PC-9 (cell line): ENCODE measurements around the gene ABLIM2. TPM values are rescaled to one million over a fixed set of nuclear protein-coding genes. Genes with fewer than 3 reads are reported as not detected.

Source experiments
- BruUV-seq: library from RNA; stranded (reverse); fragments of 400-500 nt; replicated peaks from 2 replicates; lab custom pipeline; 2021; lab: Mats Ljungman, UMichigan
- CTCF ChIA-PET: fragments of 300-600 bp; sonication (Branson Sonifier 250); formaldehyde crosslinking; loops from one replicate; lab custom pipeline; 2022; ENCODE audit warnings: antibody characterized with exemption; lab: Charles Lee
- POLR2A ChIA-PET: fragments of 300-600 bp; sonication (Branson Sonifier 250); formaldehyde crosslinking; loops from one replicate; lab custom pipeline; 2022; ENCODE audit warnings: antibody characterized with exemption; ENCODE audit not compliant: unreplicated experiment; lab: Charles Lee
- DNase-seq, 2 experiments: peaks; one replicate each; pipeline versions ENCODE4 v3.0.0 to v3.0.0-alpha.2; 2015 to 2022; ENCODE audit warnings: mixed read lengths in 1 of 2
- H2AFZ ChIP-seq: fragments of 200-600 bp; sonication (generic); 2 replicates; pipeline ENCODE4 v1.8.1; 2017; ENCODE audit warnings: antibody characterized with exemption
- H3F3A ChIP-seq: fragments of 200-600 bp; sonication (generic); 2 replicates; pipeline ENCODE4 v1.8.1; 2017; ENCODE audit warnings: antibody characterized with exemption, mild to moderate bottlenecking, low read depth; ENCODE audit not compliant: insufficient read depth
- H3K27ac ChIP-seq: fragments of 200-600 bp; sonication (generic); 2 replicates; pipeline ENCODE4 v1.6.1; 2016; ENCODE audit warnings: mixed run types
- H3K27me3 ChIP-seq: fragments of 200-600 bp; sonication (generic); 2 replicates; pipeline ENCODE4 v1.6.1; 2016; ENCODE audit warnings: low read depth, mixed run types; ENCODE audit not compliant: insufficient read depth
- H3K36me3 ChIP-seq: fragments of 200-600 bp; sonication (generic); 2 replicates; pipeline ENCODE4 v1.6.1; 2016; ENCODE audit warnings: low read depth, mixed run types
- H3K4me1 ChIP-seq: fragments of 200-600 bp; sonication (generic); replicated peaks from 2 replicates; pipeline ENCODE4 v1.6.1; 2016; ENCODE audit warnings: mixed run types; ENCODE audit not compliant: insufficient read depth
- H3K4me2 ChIP-seq: fragments of 200-600 bp; sonication (generic); 2 replicates; pipeline ENCODE4 v1.6.1; 2017; ENCODE audit warnings: mixed run types
- H3K4me3 ChIP-seq: fragments of 200-600 bp; sonication (generic); 2 replicates; pipeline ENCODE4 v1.6.1; 2016; ENCODE audit warnings: mixed run types
- H3K79me2 ChIP-seq: fragments of 200-600 bp; sonication (generic); 2 replicates; pipeline ENCODE4 v1.6.1; 2017; ENCODE audit warnings: low read depth, mixed run types
- H3K9me2 ChIP-seq: fragments of 200-600 bp; sonication (generic); 2 replicates; pipeline ENCODE4 v1.8.1; 2017; ENCODE audit warnings: mild to moderate bottlenecking; ENCODE audit not compliant: insufficient read depth
- H3K9me3 ChIP-seq: fragments of 200-600 bp; sonication (generic); 2 replicates; pipeline ENCODE4 v1.8.1; 2016; ENCODE audit warnings: low read depth; ENCODE audit not compliant: insufficient read depth
- H4K20me1 ChIP-seq: fragments of 200-600 bp; sonication (generic); 2 replicates; pipeline ENCODE4 v1.8.1; 2017; ENCODE audit not compliant: insufficient read depth
- EZH2 ChIP-seq: fragments of 200-600 bp; sonication (generic); IDR thresholded peaks from 2 replicates; pipeline ENCODE4 v1.8.0; 2017; ENCODE audit warnings: antibody characterized with exemption, low read depth
- intact Hi-C: fragments of 100-400 bp; cut with micrococcal nuclease; formaldehyde crosslinking; loops from one replicate; pipeline ENCODE4 v1.10.0; 2022; ENCODE audit not compliant: unreplicated experiment
- total RNA-seq: library from RNA; stranded (reverse); gene quantifications from 2 replicates; pipeline ENCODE4 v1.2.3, GENCODE V29; 2021
- TF ChIP-seq, protein P1 (sequence below): fragments of 200-600 bp; sonication (generic); conservative IDR thresholded peaks from 2 replicates; pipeline ENCODE4 v1.6.1; 2017; ENCODE audit warnings: mixed run types, antibody characterized with exemption, mild to moderate bottlenecking, moderate library complexity

Gene ABLIM2
- total RNA-seq, 1 experiment from 2014 or later, result 1.6 TPM

DNA sequence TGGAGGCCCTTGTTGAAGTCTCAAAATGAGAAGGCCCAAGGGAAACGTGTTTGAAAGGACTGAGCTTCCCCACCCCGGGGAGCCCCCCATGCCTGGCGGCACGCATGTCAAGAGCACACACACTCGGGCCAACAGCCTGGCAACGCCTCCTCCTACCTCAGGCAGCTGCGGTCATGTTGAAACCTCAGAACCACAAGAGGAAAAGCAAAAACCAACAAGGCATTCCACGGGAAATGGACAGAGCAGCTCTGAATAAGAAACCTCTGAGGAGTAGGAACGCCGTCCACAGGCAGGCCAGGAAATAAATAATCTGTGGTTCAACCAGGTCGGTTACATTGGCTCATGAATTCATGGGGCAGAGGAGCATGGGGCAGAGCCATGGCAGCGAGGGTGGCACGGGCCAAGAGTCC is 123.2 kb downstream of the ABLIM2 start:
- no peak overlapping the region for H3K4me3 ChIP-seq
- H3K36me3 ChIP-seq, result no peaks in the 10 kb centered on the region
- TF ChIP-seq, protein P1, sequence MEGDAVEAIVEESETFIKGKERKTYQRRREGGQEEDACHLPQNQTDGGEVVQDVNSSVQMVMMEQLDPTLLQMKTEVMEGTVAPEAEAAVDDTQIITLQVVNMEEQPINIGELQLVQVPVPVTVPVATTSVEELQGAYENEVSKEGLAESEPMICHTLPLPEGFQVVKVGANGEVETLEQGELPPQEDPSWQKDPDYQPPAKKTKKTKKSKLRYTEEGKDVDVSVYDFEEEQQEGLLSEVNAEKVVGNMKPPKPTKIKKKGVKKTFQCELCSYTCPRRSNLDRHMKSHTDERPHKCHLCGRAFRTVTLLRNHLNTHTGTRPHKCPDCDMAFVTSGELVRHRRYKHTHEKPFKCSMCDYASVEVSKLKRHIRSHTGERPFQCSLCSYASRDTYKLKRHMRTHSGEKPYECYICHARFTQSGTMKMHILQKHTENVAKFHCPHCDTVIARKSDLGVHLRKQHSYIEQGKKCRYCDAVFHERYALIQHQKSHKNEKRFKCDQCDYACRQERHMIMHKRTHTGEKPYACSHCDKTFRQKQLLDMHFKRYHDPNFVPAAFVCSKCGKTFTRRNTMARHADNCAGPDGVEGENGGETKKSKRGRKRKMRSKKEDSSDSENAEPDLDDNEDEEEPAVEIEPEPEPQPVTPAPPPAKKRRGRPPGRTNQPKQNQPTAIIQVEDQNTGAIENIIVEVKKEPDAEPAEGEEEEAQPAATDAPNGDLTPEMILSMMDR, result no peak
- TF ChIP-seq EZH2, result no peak
- POLR2A ChIA-PET, result no interaction called here
- H3K27me3 ChIP-seq, result no peaks in the 10 kb centered on the region
- no peak overlapping the region for H2AFZ ChIP-seq
- DNase-seq, result no peak
- H3K79me2 ChIP-seq, result no peaks in the 10 kb centered on the region
- no peaks in the 10 kb centered on the region for H4K20me1 ChIP-seq
- no peak overlapping the region for H3K27ac ChIP-seq
- no peak overlapping the region for H3K4me2 ChIP-seq
- H3K9me2 ChIP-seq, result no peaks in the 10 kb centered on the region
- intact Hi-C loops, result no loop called here
- H3K4me1 ChIP-seq, result no peaks in the 10 kb centered on the region
- no peaks in the 10 kb centered on the region for H3K9me3 ChIP-seq
- BruUV-seq, result no TSS peak
- no peaks in the 10 kb centered on the region for H3F3A ChIP-seq
- CTCF ChIA-PET, result no interaction called here

DNA sequence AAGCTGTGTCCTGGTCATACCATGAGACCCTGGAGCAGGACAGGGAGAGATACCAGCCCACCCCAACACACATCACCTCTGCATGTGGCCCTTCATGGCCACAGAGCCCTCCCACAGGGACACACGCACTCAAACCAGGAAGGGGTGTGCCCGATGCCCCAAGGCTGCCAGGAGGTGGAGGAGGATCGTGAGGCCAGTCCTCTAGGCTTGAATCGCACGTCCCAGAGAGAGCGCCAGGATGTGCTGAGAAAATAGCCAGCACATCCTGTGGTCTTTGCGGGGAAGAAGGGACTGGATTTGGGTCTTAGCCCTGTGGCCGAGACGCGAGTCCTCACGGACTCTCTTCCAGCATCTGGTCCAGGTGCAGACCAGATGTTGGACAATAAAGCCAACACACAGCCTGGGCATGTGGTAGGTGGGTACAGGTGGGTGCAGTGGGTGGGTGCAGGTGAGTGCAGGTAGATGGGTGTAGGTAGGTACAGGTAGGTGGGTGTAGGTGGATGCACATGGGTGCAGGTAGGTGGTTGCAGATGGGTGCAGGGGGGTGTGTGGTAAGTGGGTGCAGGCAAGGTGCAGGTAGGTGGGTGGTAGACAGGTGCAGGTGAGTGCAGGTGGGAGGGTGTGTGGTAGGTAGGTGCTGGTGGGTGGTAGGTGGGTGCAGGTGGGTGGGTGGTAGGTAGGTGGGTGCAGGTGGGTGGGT is 124.6 kb downstream of the ABLIM2 start:
- H3K79me2 ChIP-seq, result no peaks in the 10 kb centered on the region
- H3K4me1 ChIP-seq, result no peaks in the 10 kb centered on the region
- intact Hi-C loops, result no loop called here
- no peak overlapping the region for H2AFZ ChIP-seq
- no peak overlapping the region for H3K4me3 ChIP-seq
- no peaks in the 10 kb centered on the region for H4K20me1 ChIP-seq
- H3K9me3 ChIP-seq, result no peaks in the 10 kb centered on the region
- ChIA-PET CTCF (no interaction called here), POLR2A (no interaction called here)
- no peaks in the 10 kb centered on the region for H3K9me2 ChIP-seq
- no peak for TF ChIP-seq EZH2
- TF ChIP-seq, protein P1, result no peak
- no peaks in the 10 kb centered on the region for H3F3A ChIP-seq
- no peak overlapping the region for H3K27ac ChIP-seq
- no peak for DNase-seq
- no peak overlapping the region for H3K4me2 ChIP-seq
- BruUV-seq, result no TSS peak
- H3K27me3 ChIP-seq, result no peaks in the 10 kb centered on the region
- H3K36me3 ChIP-seq, result no peaks in the 10 kb centered on the region

DNA sequence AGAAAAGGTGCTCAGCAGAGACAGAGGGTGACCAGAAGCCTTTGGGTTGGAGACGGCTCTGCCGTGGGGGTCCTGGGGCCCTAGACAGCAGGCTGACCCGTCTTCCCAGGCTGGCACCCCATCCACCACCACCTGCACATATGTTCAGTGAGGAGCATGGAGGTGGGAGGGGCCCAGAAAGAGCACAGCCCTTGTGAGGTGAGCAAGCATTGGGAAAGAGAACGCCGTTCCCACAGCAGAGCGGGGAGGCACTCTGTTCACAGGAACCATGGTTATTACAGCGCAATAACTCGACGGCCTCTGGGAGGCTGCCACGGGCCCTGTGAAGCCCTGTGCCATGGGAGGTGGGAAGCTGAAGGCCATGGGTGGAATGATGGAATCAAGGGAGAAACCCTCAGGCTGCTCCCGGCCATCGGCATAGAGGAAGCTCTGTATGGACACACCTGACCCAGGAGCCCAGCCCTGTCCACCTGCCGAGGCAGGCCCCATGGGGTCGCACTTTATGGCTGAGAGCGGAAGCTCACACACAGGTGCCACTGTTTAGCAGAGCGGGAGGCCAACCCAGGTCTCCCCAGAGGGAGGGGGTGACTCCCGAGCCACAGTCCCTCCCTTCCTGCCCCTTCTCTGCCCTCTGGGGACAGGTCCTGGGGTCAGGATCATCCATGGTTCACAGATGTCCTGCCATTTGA is 125.4 kb downstream of the ABLIM2 start:
- H4K20me1 ChIP-seq, result no peaks in the 10 kb centered on the region
- no peaks in the 10 kb centered on the region for H3K79me2 ChIP-seq
- H3F3A ChIP-seq, result no peaks in the 10 kb centered on the region
- no peaks in the 10 kb centered on the region for H3K9me3 ChIP-seq
- no peak overlapping the region for H3K4me3 ChIP-seq
- intact Hi-C loops, result no loop called here
- no peaks in the 10 kb centered on the region for H3K27me3 ChIP-seq
- no peak overlapping the region for H2AFZ ChIP-seq
- BruUV-seq, result no TSS peak
- no peaks in the 10 kb centered on the region for H3K9me2 ChIP-seq
- H3K36me3 ChIP-seq, result no peaks in the 10 kb centered on the region
- H3K4me1 ChIP-seq, result no peaks in the 10 kb centered on the region
- ChIA-PET CTCF (no interaction called here), POLR2A (interaction anchor here (0.7 kb wide), 1 partner anchor 61 kb away, joined by 4 read pairs; no protein-coding TSS in a partner anchor)
- H3K27ac ChIP-seq, result no peak overlapping the region
- TF ChIP-seq EZH2, result no peak
- TF ChIP-seq, protein P1, result no peak
- DNase-seq, result no peak
- no peak overlapping the region for H3K4me2 ChIP-seq
